HG03196 (cell line): ENCODE data around the gene BCORL1.

ENCODE experiments used
- ATAC-seq: cut with Tn5 transposase; IDR thresholded peaks from one replicate; pipeline ENCODE4 v1.9.1; 2021; ENCODE audit not compliant: unreplicated experiment

The BCORL1 gene

DNA sequence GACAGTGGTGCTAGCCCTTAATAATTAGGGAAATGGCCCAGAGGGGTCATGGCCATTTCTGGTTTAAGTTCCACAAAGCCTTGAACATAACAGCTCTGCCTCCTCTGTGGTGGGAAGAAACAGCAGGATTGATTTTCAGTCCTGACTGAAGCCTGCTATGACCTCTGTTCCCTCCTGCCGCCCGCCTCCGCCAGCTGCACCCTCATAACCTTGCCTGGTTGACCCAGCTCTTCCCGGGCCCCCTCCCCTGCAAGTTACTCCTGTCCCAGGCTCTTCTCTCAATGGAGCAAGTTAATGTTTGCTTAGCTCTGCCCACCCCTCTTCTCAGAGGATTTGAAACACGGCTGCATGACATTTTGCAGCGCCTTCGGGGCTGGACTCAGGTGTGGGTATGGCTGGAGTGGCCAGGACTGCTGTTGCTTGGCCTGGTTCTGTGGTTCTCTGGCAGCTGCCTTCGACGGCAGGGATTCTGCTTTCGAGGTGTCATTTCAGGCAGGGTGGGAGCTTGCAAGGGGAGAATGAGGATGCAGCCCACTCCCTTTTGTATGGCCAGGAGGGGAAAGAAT lies 27.3 kb downstream of the BCORL1 start:
- ATAC-seq: no peak

DNA sequence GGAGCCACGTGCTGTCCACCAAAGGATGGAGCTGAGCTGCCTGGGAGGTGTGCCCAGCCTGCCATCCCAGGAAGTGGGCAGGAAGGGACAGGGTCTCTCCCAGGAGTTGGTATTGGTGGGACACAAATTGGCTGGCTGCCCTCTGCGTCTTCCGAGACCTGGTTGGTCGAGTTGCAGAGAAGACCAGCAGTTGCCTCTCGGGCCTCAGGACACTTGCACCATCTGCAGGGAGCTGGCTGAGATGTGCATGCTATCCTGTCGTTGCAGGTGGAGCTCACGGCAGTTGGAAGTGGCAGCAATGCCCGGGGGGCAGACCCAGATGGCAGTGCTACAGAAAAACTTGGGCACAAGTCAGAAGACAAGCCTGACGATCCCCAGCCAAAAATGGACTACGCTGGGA lies 30.2 kb downstream of the BCORL1 start:
- no peak for ATAC-seq

DNA sequence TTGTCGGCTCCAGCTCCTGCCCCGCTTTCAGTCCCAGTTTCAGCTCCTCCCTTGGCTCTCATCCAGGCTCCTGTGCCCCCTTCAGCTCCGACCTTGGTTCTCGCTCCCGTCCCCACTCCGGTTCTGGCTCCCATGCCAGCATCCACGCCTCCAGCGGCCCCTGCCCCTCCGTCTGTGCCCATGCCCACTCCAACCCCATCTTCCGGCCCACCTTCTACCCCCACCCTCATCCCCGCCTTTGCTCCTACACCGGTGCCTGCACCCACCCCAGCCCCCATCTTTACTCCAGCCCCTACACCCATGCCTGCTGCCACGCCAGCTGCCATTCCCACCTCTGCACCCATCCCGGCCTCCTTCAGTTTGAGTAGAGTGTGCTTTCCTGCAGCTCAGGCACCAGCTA lies 31.2 kb downstream of the BCORL1 start:
- ATAC-seq: no peak

DNA sequence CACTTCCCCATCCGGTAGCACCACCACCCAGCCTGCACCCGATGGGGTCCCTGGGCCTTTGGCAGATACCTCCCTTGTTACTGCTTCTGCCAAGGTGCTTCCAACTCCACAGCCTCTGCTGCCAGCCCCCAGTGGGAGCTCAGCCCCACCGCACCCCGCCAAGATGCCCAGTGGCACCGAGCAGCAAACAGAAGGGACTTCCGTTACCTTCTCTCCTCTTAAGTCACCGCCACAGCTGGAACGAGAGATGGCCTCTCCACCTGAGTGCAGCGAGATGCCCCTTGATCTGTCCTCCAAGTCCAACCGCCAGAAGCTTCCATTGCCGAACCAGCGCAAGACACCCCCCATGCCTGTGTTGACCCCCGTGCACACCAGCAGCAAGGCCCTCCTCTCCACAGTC lies 31.9 kb downstream of the BCORL1 start:
- ATAC-seq: no peak

DNA sequence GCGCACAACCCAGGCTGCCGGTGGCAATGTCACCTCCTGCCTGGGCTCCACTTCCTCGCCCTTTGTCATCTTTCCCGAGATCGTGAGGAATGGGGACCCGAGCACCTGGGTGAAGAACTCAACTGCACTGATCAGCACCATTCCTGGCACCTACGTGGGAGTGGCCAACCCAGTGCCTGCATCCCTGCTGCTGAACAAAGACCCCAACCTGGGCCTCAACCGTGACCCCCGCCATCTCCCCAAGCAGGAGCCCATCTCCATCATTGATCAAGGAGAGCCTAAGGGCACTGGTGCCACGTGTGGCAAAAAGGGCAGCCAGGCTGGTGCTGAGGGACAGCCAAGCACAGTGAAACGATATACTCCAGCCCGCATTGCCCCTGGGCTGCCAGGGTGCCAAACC lies 32.3 kb downstream of the BCORL1 start:
- no peak for ATAC-seq

DNA sequence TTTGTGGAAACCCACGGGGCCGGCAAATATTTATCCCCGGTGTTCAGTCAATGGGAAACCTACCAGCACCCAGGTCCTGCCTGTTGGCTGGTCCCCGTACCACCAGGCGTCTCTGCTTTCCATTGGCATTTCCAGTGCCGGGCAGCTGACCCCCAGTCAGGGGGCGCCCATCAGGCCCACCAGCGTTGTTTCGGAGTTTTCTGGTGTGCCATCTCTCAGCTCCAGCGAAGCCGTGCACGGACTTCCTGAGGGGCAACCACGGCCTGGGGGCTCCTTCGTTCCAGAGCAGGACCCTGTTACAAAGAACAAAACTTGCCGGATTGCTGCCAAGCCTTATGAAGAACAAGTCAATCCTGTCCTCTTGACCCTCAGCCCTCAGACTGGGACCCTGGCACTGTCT lies 32.7 kb downstream of the BCORL1 start:
- no peak for ATAC-seq

DNA sequence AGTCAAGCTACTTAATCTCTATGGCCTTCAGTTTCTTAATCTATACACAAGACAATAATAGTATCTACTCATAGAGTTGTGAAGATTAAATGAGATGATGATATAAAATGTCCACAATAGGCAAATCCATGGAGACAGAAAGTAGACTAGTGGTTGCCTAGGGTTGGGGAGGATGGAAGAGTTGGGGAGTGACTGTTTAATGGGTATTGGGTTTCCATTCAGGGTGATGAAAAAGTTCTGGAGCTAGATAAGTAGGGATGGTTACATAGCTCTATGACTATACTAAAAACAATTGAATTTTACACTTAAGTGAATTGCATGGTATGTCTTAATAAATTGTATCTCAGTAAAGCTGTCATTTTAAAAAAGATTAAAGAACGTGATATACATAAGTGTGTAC lies 35.7 kb downstream of the BCORL1 start:
- ATAC-seq: no peak

DNA sequence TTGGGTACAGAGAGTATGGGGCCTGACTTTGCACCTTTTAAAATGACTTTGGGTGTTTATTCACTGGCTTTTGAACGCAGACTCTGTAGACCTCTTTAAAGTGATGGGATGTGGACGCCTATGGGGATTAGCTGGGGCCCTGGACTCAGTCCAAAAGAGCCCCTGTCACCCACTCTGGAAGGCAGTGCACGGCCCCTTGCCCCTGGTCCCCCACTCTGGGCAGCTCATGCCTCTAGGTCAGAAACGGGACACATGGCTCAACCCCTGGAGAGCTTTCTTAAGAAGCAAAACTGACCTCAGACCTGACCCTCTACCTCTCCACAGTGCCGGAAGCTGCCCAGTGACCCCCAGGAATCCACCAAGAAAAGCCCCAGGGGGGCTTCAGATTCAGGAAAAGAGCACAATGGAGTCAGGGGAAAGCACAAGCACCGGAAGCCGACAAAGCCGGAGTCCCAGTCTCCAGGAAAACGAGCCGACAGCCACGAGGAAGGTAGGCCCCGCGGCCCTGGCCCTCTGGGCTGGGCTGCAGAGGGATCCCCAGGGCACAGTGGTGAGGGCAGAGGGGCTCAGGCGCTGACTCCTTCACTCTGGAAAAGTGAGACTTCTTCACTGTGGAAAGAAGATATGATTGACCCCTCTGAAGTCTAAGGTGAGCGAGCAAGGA lies 38.4 kb downstream of the BCORL1 start:
- ATAC-seq: no peak

DNA sequence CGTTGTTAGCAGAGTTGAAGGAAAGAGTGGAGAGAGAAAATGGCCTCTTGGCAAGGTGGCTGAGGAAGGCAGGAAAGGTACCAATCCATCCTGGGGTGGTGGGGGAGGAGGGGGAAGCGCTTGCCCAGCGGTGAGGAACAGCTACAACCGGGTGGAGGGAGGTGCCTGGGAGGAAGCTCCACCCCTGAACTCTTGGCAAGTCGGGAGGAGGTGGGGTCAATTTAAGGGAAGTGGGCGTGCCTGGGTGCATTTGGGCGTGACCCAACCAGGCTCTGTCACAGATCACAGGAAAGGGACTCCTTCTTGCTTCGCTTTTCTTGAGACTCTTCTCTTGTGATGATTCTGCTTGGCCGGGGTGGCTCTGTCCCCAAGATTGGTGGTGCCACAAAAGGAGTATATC lies 41.7 kb downstream of the BCORL1 start:
- ATAC-seq: peak; percentile 97

DNA sequence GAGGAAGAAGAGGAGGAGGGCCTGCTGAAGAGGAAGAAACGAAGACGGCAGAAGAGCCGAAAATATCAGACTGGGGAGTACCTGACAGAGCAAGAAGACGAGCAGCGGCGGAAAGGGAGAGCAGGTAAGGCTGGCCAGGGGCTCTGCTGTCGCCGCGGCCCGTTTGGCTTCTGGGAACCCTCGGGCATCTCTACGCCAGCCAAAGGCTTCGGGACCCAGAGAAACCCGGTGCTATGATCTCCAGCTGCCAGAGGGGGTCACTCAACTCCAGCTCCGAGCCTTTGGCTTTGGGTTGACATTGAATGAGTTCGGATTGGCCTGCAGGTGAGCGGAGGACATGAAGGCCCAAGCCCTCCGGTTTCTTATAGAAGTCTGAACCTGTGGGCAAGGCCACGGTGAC lies 42.8 kb downstream of the BCORL1 start:
- ATAC-seq: no peak

DNA sequence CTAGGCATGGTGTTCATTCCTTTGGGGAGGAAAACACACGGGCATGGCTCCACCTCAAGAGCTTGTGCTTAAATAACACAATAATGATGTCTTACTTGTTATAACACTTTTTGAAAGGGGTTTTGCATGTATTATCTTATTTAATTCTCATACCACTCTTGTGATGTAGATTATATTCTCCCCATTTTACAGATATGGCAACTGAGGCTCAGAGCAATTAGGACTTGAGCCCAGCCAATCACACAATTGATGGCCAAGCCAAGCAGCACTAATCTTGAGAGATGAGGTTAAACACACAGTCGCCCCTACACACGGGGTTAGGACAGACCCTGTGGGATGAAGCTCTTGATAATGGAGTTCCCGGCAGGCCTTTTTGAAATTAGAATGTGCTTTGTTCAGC lies 45.1 kb downstream of the BCORL1 start:
- no peak for ATAC-seq

DNA sequence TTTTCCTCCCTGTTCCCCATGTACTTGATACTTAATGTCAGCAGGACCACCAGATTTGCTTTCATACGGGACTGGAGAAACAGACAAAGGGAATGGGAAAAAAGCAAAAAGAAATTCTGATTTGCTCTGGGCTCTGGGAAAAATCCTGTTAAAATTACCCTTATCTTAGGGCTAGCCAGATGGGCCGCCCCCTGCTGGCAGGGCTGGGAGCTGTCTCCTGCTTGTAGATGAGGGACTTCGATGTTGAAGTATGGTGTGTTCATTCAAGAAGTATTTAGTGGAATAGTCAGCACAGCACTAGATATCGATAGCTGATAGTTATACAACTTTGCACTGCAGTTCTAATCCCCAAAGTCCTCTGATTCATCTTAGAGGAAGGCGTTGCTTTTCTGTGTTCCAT lies 45.8 kb downstream of the BCORL1 start:
- ATAC-seq: no peak

DNA sequence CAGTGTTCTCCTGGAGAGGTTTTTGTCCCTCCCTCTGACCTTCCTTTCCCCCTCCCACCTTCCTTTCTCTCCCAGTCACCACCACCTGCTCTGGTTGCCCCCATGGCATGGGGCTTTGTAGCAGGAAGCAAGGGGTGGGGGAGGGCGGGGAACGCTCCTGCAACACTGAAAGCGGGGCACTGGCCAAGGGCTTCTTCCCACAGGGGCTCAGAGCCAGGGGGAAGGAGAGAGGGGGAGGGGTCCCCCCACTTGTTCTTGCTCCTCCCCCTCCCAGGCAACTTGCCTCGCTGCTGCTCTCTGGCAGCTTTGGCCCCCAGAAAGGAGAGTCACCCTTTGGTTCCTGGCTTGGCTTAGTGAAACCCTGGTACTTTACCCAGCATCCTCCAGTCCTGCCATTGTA lies 48.4 kb downstream of the BCORL1 start:
- ATAC-seq: no peak

DNA sequence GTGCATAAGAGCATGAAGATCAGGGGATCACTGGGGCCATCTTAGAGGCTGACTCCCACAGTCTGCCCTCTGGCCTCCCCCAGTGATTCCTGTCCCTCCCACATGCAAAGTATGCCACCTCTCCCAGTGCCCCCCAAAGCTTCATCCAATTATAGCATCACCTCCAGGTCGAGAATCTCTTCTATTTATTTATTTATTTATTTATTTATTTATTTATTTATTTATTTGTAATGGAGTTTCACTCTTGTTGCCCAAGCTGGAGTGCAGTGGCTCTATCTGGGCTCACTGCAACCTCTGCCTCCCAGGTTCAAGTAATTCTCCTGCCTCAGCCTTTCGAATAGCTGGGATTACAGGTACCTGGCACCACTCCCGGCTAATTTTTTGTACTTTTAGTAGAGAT lies 50.1 kb downstream of the BCORL1 start:
- ATAC-seq: no peak

DNA sequence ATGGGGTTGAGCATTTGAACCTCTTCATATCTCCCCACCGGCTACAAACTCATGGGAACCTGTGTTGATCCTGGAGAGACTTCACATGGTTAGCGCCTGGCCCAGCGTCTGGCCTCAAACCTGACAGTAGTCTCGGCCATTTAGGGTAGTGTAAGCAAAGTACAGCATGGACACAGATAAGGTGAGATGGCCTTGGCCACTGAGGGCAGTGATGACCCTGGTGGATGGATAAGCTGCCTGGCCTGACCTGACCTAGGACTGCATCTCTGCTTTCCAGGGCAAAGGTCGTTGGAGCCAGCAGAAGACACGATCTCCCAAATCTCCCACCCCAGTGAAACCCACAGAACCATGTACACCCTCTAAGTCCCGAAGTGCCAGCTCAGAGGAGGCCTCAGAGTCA lies 51.7 kb downstream of the BCORL1 start:
- no peak for ATAC-seq

DNA sequence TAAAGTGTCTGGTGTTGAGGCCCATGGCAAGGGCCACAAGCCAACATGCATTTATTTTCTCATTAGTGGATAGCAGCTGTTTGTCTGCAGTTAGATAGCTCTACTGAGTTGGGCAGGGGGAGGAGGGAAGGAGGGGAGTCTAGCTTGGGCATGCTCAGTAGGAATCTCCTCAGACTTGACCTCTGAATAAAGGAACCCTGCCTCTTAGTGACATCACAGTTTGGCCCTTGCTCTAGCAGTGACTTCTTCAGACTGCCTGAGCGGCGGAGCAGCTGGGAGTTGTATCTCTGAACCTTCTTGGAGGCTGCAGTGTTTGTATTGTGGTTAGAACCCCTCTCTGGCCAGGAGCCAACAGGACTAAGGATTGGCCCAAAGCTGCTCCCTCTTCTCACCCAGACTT lies 57.4 kb downstream of the BCORL1 start:
- ATAC-seq: no peak

DNA sequence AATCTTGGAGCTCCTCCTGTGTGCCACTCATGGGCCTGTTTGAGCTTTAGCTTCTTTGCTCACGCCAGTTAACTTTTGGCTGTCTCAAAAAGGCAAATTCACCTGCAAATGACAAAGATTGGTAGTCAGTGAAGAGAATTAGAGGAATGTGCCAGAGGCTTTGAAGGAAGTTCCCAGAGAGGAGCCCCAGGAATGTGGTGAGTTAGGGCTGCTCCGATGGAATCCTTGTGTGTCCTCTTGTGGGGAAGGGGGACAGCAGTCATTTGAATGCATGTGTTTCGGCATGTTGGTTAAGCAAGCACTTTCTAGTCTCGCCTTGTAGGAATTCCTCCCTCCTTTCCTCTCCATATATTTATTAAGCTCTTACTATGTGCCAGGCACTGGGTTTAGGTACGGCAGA lies 65.0 kb downstream of the BCORL1 start:
- no peak for ATAC-seq

DNA sequence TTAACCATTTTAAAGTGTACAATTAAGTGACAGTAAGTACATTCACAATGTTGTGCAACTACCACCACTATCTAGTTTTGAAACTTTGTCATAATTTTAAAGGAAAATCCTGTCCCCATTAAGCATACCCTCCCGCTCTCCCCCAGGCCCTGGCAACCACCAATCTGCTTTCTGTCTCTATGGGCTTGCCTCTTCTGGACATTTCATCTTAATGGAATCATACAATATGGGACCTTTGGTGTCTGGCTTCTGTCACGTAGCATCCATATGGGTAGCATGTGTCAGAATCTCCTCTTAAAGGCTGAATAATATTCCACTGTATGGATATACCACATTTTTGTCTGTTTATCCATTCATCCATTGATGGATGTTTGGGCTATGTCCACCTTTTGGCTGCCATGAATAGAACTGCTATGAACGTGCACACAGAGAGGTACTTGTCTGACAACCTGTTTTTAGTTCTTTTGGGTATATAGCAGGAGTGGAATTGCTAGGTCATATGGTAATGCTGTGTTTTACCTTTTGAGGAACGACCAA lies 66.3 kb downstream of the BCORL1 start:
- ATAC-seq: no peak

DNA sequence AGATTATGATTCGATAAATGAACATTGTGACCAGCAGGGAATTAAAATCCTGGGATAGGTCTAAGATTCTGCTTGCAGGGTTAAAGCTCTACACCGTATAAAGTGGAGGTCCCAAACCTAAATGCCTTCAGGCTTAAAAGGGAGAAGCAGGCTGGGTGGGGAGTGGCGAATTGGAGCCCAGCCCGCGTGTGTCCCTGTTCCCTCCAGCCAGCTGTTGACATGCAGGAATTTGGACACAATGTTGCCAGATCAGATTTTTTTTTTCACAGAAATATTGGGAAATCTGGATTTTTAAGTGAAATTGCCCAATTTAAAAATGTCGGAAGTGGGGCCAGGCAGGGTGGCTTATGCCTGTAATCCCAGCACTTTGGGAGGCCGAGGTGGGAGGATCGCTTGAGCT lies 67.4 kb downstream of the BCORL1 start:
- ATAC-seq: no peak

DNA sequence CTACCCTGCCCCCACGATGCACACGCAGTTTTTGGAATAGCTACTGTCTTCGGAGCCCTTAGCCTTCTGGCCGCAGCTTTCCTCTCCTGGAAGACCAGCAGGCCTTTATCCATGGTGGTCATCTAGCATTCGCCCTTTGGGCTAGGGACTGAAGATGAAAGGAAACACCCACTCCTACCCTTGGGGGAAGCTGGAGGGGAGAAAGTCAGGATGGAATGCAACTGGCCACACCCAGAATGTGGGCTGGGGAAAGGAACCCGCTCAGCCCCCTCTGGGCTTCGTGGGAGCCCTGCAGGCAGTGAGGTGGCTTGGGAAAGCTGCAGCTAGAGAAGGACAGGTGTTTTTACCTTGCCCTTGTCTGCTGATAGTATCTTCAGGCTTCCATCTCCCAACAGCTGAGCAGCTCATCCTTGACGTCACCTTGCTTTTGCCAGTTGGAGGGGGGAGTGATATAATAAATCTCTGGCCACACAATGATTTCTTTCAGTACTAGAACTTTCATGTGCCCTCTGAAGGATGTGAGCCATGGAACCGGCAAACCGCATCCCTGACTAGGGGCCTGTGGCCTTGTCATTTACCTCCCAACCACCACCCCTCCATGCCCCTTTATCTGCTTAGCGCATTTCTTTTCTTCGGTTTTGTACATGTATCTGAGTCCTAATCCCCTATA lies 68.9 kb downstream of the BCORL1 start:
- no peak for ATAC-seq

DNA sequence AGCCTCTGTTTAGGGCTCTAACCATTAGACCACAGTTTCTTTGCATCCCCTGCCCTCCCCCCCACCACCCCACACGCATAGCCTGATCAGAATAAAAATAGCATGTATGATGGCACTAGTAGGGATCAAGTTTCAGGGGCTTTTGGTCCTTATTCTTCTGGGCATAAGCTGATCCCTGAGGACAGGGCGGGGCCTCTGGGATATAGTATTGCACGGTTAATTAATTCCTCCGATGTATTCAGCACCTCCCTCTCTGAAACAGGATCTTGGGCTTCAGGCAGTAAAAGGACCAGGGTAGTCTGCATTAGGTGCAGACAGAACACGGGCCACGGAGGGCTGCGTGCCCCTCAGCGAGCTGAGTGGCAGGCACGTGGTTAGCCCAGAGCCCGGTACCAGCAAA lies 70.8 kb downstream of the BCORL1 start:
- ATAC-seq: no peak

DNA sequence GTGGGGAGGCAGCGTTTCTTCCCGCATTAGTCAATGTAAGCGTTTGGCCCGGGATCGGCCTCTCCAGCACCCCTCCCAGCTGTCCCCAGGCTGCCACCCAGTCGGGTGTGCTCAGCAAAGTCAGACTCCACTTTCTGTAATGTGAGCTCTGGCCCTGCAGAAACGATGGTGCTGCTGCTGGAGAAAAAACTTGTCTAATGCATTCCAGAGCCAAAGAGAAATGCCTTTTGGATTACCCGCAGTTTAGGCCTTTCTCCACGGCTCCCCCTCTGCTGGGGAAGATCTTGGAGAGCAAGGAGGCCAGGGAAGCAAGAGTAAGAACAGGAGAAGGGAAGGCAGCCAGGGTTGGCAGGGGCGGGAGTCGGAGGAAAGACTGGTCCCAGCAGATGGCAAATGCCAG lies 72.7 kb downstream of the BCORL1 start:
- ATAC-seq: no peak

DNA sequence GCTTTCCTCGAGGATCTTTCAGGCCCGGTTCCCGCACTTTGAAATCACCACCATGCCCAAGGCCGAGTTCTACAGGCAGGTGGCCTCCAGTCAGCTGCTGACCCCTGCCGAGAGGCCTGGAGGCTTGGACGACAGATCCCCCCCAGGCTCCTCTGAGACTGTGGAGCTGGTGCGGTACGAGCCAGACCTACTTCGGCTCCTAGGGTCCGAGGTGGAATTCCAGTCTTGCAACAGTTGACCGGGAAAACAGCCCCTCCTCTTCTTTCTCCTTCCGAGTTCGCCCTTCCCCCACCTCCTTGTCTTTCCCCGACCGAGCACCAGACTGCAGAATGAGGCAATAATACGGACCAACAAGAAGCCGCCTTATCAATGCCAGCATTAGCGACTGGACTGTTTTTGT lies 73.5 kb downstream of the BCORL1 start:
- ATAC-seq: no peak
